ENCODE measurements around the gene HOXC6.
A peak's percentile ranks its signal among the peaks of the same experiment; 100 is the strongest.

The HOXC6 gene

DNA sequence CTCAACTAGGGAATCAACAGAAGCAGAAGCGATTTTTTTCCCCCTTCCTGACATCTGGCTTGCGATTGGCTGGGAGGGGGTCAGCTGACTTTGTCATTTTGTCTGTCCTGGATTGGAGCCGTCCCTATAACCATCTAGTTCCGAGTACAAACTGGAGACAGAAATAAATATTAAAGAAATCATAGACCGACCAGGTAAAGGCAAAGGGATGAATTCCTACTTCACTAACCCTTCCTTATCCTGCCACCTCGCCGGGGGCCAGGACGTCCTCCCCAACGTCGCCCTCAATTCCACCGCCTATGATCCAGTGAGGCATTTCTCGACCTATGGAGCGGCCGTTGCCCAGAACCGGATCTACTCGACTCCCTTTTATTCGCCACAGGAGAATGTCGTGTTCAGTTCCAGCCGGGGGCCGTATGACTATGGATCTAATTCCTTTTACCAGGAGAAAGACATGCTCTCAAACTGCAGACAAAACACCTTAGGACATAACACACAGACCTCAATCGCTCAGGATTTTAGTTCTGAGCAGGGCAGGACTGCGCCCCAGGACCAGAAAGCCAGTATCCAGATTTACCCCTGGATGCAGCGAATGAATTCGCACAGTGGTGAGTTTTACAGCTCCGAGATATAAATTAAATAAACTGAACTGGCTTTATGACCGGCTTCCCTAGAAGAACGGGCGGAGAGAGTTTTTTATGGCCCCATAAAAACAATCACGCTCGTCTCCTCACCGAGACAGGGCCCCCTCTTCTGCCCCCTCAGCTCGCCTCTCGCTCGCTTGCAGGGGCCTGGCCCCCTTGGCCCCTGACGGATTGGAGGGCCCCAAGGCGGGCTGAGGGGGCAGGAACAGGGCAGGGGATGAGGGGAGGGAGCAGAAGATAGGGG lies at the start of gene HOXC6:
TSS of gene HOXC6 (plus strand) at position 127 of the 888 bp plus-strand sequence. CDS start at position 209, 82 bp downstream.
- DNase-seq = peak in 1 of 2 experiments; percentile 40

GRCh38 chr12:53978477-53979356 lies 49.5 kb upstream of the HOXC6 start:
- DNase-seq = no peak

DNA sequence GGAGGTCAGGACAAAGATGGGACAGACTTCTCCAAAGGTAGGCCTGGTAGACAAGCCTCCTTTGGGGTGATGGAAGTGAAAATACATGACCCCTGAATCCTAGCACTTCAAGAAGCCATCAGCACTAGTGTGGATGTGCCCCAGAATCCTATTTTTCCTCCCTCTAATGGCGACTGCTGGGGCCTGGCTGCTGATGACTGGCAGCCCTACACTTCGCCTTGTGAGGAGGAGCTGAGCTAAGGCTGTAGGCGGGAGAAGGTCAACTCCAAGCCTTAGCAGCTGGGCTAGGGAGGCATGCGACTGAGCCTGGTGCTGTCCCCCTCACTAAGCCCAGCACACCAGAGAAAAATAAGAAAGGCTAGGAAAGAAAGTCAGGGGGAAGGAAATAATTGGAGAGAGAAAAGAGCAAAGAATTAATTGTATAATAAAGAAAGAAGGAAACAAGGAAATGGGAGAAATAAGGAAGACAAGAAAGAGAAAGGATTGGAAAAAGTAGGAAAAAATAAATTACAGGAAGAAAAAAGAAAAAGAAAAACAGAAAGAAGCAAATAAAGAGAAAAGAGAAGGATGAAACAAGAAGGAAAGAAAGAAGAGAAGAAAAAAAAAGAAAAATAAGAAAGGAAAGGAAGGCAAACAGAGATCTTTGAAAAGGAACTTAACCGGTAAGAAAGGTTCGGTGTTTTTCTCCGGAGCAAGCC lies 48.0 kb upstream of the HOXC6 start:
- DNase-seq = no peak

- DNase-seq = no peak
These were observed 47.3 kb upstream of the HOXC6 start for GRCh38 chr12:53980802-53981496.

- no peak for DNase-seq
These were observed 46.3 kb upstream of the HOXC6 start for GRCh38 chr12:53981634-53982565.

DNA sequence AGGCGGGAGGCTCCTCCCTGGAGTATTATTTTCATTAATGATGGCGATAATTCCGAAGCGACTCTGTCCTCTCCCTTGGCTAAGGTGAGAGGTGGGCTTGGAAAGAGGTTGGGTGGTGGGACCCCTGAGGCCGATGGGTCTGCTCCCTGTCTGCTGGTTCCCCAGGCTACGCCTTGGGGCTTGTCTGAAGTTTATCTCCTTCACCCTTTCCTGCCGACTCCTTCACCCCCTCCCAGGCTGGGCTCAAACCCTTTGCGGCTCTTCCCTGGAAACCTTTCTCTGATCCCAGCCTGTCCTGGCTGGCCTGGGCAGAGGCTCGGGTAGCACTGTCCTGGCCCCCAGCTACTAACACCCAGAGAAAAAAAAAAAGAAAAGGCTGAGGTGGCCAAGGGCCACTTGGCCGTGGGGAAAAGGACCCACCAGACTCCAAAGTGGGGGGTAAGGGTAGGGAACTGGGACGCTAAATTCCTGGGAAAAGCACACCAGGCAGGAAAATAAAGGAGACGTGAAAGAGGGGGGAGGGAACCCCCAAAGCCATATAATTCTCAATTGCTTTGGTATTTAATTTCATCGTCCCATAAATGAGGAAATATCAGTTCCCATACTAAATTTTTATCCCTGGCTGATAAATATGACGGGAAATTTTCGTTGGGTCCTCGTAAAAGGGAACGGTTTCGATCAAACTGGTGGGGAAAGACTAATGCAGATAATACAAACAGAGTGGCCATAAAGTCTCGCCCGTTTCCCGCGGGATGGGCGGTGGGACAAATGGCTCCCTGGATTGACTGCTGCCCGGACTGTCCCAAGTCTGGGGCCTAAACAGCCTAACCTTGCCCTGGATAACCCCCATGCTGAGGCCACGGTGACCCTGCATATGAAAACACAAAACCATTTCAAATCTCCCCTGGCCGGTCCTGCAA lies 45.3 kb upstream of the HOXC6 start:
- no peak for DNase-seq

GRCh38 chr12:53983568-53983949 lies 44.7 kb upstream of the HOXC6 start:
- no peak for DNase-seq

DNA sequence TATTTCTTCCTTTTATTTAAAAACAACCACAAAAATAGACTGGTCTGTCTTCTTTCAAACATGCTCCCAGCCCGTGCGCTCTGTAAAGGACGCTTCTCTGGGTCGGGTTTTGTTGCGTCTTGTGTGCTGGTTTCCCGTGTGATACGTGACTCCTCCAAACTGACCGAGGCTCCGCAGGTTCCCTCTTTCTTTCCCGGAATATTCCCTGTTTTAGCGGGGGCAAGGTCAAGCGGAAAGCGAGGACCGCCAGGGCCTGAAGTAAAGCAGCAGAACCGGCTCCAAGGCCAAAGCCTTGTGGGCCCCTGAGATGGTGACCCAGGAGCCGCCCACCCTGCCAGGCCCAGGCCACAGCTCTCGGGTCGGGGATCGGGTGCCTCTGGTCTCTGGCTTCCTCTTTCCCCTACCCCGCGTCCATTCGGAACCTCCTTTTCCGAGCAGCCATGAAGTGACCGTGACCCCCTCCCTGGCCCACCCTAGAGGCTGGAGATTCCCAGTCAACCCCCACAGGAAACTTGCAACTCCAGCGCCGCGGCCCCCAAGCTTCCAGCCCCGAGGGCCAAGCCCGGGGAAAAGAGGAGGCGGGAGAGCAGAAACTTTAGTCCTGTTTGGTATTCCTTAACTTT lies 44.2 kb upstream of the HOXC6 start:
- no peak for DNase-seq

DNA sequence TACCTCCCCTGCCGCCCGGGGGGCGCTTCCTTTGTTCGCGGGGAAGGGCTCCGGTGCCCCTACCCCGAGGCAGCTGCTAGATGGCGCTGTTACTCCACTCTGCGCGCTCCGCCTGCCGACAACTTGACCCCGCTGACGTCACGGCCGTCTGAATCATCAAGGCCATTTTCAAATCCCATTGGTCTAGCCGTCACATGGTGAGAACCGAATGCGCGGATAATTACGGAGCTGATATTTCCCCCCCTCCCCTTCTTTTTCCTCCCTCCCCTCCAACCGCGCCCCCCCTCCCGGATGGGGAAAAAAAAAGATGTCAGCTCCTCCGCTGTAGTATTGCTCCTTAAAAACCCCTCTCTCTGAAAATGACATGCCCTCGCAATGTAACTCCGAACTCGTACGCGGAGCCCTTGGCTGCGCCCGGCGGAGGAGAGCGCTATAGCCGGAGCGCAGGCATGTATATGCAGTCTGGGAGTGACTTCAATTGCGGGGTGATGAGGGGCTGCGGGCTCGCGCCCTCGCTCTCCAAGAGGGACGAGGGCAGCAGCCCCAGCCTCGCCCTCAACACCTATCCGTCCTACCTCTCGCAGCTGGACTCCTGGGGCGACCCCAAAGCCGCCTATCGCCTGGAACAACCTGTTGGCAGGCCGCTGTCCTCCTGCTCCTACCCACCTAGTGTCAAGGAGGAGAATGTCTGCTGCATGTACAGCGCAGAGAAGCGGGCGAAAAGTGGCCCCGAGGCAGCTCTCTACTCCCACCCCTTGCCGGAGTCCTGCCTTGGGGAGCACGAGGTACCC lies 43.1 kb upstream of the HOXC6 start, which contains the start of gene HOXC10:
TSS of gene HOXC10 (plus strand) at position 246 of the 791 bp plus-strand sequence. CDS start at position 360, 114 bp downstream.
- DNase-seq = peak; percentile 87 to 92

DNA sequence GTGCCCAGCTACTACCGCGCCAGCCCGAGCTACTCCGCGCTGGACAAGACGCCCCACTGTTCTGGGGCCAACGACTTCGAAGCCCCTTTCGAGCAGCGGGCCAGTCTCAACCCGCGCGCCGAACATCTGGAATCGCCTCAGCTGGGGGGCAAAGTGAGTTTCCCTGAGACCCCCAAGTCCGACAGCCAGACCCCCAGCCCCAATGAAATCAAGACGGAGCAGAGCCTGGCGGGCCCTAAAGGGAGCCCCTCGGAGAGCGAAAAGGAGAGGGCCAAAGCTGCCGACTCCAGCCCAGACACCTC lies 42.6 kb upstream of the HOXC6 start:
- no peak for DNase-seq

DNA sequence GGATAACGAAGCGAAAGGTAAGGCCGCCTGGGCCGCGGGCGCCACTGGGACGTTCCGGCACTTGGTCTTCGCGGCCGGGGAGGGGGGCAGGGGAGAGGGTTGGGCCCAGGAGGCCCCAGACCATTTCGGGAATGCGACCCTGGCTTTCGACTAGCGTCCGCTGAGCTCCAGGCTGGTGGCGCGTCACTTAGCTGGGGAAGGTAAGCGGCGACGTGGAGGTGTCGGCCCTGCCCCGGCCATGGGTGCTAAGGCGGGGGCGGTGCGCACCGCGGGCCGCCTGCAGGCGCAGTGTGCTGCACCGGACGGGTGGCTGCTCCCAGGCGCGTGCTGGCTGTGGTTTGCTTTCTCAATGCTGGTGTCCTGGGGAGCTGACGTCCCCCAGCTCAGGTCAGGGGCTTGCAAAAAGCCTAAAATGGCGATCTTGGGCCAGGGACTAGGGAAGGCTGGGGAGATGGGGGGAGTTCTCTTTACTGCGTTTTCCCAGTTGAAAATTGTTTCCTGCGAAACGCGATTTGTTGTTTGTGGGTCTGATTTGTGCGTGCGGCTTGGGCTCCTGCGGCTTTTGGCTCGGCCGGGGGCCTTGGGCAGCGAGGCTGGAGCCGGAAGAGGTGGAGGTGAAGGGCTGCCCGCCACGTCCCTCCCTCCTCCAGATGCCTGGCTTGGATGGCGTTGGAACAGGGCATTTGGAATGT lies 42.1 kb upstream of the HOXC6 start:
- peak in 1 of 2 experiments; percentile 22 for DNase-seq

GRCh38 chr12:53986686-53987483 lies 41.4 kb upstream of the HOXC6 start:
- DNase-seq = no peak

- no peak for DNase-seq
These were observed 40.4 kb upstream of the HOXC6 start for GRCh38 chr12:53987787-53988230.

DNA sequence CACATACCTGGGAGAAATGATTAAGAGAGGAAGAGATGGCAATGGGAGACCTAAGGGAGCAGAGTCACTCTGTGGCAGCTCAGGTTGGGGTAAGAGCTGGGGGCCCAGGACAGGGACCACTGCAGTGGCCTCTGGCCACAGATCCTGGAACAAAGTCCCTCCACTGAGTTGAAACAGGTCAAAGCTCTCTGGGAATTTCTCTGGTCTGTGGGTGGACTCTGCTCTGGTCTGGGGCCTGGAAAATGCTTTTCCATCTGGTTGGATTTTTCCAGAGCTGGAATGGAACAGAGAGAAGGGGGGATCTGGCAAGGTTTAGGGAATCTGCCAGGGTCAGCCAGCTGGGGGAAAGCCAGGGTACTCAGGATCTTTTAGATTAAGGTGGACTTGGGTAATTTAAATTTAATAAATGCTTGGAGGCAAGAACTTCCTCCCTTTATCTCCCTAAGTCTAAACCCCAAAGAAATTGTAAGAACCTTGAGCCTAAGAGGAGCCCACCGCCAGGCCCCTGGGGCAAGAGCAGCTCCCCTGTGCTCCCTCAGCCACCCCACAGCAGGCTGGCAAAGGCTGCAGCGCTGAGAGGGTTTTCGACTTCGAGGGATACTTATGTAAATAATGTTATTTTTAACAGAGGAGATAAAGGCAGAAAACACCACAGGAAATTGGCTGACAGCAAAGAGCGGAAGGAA lies 39.6 kb upstream of the HOXC6 start:
- DNase-seq = no peak

- peak in 1 of 2 experiments; percentile 67 for DNase-seq
These were observed 38.8 kb upstream of the HOXC6 start for GRCh38 chr12:53989227-53990113.
